VCaP (cell line): ENCODE data around the gene MYO18B.

ENCODE experiments used
- H3K27ac ChIP-seq: fragments of 450-650 bp; 2 replicates; pipeline ENCODE4 v1.5.1; 2017
- CTCF ChIP-seq: fragments of 450-650 bp; conservative IDR thresholded peaks from 2 replicates; pipeline ENCODE4 v1.5.1; 2017; ENCODE audit warnings: mild to moderate bottlenecking, moderate library complexity

The MYO18B gene

GRCh38 chr22:25880524-25880923, 138.5 kb downstream of the MYO18B start:
- no peak for TF ChIP-seq CTCF
- H3K27ac ChIP-seq = no peak overlapping the region

- no peak for TF ChIP-seq CTCF
These were observed 139.3 kb downstream of the MYO18B start for GRCh38 chr22:25881210-25881755.

GRCh38 chr22:25882360-25882759, 140.4 kb downstream of the MYO18B start:
- no peak overlapping the region for H3K27ac ChIP-seq
- no peak for TF ChIP-seq CTCF

More at GRCh38 chr22:25881210-25881755, 139.3 kb downstream of the MYO18B start:
- no peak overlapping the region for H3K27ac ChIP-seq

- no peak for TF ChIP-seq CTCF
- no peak overlapping the region for H3K27ac ChIP-seq
These were observed 141.6 kb downstream of the MYO18B start for GRCh38 chr22:25883482-25884033.

GRCh38 chr22:25884121-25884520, 142.1 kb downstream of the MYO18B start:
- H3K27ac ChIP-seq = no peak overlapping the region
- TF ChIP-seq CTCF = no peak

- H3K27ac ChIP-seq = no peak overlapping the region
- no peak for TF ChIP-seq CTCF
These were observed 146.5 kb downstream of the MYO18B start for GRCh38 chr22:25888399-25889054.

- no peak overlapping the region for H3K27ac ChIP-seq
- TF ChIP-seq CTCF = no peak
These were observed 148.7 kb downstream of the MYO18B start for GRCh38 chr22:25890651-25891050.
